RPMI8226 (cell line): Measurements from ENCODE around the gene LMTK3.
"Not testable (repeated sequence)": the region's sequence is repeated elsewhere in the genome, so short reads cannot be mapped to it uniquely, and the experiment has no call there.

ENCODE experiments used
- DNase-seq: peaks from one replicate; pipeline ENCODE4 v3.0.0-alpha.2; 2015

Gene LMTK3

DNA sequence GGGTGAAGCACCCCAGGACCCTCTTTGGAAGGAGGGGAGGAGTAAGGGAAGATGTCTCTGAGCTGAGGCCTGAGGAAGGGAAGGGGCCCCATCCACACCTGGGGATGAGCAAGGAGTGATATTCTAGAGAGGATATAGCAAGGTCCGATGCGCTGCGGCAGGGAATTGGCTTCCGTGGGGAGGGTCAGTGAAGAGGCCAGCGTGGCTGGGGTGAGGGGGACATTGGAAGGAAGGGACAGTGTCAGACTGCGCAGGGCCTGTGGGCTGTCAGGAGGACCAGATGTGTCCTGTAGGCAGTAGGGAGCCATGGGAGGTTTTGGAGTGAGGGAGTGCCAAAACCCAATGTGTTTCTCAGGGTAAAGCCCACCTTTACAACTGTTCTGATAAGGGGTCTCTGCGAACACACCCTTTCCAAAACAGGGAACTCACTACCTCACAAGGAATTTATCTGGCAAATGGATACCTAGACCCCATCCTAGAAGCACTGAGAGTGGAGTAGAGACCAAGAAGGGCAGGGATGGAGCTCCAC lies 3.7 kb downstream of the LMTK3 start:
- no peak for DNase-seq

DNA sequence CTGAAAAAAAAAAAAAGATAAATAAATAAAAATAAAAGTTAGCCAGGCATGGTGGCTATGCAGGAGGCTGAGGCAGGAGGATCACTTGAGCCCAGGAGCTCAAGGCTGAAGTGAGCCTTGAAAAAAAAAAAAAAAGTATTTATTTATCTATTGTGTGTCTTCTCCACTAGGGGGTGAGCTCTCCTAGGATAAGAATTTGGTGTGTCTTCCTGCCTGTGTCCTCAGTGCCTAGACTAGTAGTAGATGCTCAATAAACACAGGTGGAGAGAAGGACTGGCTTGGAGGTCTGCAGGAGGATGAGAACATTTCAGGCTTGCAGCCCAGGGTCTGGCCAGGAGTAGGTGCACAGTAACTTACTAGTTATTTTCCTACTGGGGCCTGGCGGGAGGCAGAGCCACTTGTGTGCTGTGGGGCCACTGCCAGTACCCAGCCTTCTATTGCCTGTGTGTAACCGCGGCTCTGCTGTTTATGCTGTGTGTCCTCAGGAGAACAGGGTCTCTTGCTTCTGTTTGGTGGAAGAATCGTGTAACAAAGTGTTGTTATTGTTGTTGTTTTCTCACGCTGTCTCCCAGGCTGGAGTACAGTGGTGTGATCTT lies 5.4 kb downstream of the LMTK3 start:
- peak; percentile 58 for DNase-seq

DNA sequence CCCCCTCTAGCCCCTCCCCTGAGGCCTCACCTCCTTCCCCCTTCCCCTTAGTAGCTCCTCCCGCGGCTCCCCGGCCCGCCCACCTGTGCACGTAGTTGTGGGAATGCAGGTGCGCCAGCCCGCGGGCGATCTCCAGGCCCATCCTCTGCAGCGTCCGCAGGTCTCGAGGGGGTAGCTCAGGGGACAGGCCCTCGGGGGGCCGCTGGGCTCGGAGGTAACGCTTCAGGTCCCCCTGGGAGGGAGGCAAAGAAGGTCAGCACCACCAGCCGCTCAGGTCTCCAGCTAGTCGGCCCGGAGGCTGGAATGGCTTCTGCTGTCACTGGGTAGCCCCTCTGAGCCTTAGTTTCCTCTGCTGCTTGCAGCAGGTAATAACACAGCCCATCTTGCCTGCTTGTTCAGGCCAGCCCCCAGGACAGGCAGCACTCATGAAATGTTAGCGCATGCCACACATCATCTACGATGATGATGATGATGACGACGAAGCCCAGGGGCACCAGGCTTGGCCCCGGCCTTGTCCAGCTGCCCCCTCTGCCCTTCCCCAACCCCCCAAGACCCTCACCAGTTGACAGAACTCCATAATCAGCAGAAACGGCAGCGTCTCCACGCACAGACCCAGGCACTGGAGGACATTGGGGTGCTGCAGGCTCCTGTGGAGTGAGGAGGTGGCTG lies 9.2 kb downstream of the LMTK3 start:
- DNase-seq = no peak

DNA sequence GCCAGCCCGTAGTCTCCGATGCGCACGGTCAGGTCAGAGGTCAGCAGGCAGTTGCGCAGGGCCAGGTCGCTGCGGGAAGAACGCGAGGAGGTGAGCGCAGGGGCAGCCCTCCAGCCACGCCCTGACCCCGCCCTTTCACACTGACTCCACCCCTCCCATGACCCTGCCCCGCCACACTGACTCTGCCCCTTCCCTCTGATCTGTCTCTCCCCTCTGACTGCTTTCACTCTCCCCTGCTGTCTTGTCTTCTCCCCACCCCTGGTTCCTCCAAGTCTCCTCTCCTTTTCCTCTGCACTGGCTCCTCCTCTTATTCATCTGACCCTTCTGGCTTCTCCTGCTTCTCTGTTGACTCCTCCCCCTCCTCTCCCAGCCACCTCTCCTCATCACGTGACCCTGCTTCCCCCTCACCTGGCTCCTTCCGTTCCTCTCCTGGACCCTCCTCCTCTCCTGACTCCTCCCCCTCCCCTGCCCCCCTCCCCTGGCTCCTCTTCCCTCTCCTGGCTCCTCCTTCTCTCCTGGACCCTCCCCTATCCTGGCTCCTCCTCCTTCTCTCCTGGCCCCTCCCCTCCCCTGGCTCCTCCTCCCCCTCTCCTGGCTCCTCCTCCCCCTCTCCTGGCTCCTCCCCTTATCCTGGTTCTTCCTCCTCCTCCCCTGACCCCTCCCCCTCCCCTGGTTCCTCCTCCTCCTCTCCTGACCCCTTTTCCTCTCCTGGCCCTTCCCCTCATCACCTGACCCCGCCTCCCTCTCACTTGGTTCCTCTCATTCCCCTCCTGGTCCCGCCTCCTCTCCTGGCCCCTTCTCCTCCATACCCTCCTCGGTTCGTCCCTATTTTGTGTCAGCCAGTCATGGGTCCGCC lies 9.9 kb downstream of the LMTK3 start:
- DNase-seq = peak; percentile 97

DNA sequence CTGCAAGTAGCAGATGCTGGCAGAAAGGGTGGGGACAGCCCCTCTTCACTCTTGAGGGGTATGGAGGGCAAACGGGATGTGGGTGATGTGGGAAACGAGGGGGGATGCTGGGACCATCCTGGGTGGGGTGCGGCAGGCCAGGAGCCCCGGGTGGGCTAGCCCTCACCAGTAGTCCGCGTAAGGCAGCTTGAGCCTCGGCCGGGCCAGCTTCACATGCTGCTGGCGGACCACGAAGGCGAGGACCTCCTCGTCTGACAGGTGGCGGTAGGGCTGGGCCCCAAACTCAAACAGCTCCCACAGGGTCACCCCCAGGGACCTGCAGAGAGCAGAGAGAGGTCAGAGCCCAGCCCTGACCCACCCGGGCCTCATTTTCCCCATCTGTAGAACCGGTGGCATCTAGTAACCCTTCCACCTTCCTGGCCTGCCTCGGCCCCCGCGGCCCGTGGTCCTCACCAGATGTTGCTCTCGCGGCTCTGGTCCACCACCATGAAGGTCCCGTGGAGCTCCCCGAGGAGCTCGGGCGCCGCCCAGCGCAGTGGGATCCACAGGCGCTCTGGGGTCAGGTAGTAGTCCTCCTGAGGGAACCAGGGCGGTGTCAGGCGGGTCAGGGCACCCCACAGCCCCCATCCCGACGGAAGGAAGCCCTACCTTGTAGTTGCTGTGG lies 10.7 kb downstream of the LMTK3 start:
- no peak for DNase-seq

DNA sequence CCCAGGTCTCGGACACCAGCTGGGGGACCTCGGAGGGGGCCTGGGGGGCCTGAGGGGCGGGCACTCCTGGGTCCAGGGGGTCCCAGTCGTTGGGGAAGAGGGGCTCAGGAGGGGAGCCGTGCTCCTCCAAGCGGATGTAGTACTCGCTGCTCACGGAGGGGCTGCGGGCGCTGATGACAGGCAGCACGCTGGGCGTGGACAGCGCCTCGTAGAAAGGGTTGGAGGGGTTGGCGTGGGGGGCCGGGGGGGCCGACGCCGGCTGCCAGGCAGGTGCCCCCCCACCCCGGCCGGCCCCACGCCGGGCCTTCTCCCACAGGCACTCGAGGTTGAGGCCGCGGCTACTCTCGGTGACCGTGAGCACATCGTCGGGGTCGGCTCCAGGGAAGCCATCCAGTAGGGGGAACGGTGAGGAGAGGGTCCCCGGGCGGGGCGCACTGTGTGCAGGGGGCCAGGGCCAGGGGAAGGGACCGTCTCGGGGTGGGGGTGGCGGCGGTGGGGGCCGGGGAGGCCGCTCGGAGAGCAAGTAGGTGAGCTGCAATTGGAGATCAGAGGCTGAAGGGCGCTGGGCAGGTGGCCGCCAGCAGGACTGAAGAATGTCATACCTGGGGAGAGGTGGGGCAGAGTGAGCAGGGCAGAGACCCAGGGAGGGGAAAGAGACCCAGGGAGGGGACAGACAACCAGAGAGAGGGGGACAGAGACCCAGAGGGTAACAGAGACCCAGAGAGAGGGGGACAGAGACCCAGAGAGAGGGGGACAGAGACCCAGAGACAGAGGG lies 12.1 kb downstream of the LMTK3 start:
- no peak for DNase-seq

DNA sequence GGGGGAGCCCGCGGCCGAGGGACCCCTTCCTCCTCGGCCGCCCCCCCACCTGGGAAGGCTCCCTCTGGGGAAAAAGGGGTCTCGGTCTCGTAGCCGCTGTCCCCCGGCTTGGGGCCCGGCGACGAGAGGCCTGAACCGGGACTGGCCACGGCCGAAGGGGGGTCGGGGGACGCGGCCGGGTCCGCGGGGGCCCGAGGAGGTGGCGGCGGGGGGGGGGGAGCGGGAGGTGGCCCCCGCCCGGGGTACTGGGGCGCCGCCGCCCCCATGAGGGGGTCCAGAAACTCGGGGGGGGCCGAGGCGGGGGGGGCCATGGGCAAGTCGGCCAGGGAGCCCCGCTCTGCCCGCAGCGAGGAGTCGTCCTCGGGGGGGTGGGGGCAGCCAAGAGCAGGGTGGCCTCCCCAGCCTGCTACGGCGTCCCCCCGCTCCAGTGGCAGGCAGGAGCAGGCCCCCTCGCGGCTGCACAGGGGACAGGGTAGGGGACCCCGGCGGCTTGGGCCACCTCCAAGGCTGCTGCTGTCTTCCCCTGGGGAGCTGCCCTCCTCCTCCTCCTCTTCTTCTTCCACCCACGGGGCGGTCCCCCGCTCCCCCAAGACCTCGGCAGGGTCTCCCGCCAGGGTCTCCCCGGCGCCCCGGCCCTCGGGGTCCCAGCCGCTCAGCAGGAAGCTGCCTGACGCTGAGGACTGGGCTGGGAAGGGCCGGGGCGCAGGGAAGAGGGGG lies 12.9 kb downstream of the LMTK3 start:
- no peak for DNase-seq

DNA sequence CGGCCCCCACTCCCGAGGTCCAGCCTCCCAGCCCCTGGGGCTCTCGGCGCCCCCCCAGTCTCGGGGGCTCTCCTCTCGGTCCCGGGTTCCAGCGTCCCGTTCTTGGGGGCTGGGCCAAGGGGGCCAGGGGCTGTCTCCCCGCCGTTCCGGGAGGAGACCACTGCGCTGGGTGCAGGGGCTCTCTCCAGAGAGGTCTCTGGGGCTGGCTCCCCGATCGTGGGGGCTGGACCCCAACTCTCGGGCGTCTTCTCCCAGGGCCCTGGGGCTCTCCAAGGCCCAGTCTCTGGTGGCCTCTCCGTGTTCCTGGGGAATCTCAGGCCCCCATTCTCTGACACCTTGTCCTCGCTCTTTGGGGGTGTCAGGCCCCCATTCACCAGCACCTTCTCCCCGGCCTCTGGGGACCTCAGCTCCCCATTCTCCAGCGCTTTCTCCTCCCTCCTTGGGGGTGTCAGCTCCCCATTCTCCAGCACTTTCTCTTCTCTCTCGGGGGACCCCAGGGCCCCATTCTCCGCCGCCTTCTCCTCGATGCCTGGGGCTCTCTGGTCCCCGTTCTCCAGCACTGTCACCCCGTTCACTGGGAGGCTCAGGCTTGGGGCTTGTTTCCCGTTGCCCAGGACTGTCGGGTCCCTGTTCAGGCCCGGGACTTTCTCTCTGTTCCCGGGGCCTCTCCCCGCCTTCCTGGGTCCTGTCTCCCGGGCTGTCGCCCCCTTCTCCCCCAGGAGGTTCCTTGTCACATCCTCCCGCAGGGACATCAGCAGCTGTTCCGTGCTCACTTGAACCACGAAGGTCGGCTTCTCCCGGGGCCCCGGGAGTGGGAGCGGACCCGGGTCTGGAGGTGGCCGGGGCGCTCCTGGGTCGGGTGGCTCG lies 13.7 kb downstream of the LMTK3 start:
- no peak for DNase-seq

DNA sequence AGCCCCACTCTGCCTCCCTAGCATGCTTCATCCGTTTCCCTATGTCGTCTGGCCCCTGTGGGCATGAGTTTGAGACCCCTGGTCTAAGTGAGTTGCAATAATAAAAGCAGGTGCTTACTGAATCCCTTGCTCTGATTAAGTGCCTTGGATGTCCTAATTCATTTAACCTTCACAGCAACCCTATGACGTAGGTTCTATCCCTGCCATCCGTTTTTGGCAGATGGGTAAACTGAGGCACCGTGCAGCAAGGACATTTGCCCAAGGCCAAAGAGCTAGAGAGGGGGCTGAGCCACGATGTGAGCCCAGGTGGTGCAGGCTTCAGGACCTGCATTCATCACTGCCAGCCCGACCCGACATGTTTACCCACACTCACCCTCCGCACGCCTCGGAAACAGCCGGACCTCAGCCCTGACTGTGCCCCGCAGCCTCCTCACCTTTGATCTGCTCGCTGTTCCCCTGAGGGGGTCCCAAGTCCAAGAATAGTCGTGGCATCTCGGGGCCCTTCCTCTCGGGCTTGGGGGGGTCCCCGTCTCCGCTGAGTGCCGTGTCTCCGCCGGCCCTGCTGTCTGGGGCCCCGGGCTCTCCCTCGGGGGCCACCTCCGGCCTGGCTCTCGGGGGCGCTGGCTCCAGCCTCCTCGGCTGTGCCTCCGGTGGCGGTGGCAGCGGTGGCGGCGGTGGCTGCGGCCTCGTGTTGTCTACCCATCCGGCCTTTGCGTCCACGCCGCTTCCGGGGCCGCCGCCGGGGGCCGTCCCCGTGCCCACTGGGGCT lies 14.5 kb downstream of the LMTK3 start:
- no peak for DNase-seq

DNA sequence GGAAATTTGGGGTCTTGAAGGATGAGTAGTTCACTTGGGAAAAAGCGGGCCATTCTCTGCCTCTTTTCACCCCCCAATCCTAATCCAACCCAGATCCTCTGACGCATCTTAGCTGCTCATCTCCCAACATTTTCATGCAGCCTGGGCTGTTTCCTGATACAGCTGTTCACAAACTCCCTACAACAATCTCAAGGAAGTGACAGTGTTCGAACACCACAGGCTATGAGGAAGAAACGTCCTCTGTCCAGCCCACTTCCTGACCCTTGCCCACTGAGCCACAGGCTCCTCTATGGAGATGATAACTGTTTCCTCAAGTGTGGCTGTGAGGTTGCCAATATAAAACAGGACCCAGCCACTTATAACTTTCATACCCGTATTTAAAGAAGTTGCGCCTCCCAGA lies 16.2 kb downstream of the LMTK3 start:
- no peak for DNase-seq

DNA sequence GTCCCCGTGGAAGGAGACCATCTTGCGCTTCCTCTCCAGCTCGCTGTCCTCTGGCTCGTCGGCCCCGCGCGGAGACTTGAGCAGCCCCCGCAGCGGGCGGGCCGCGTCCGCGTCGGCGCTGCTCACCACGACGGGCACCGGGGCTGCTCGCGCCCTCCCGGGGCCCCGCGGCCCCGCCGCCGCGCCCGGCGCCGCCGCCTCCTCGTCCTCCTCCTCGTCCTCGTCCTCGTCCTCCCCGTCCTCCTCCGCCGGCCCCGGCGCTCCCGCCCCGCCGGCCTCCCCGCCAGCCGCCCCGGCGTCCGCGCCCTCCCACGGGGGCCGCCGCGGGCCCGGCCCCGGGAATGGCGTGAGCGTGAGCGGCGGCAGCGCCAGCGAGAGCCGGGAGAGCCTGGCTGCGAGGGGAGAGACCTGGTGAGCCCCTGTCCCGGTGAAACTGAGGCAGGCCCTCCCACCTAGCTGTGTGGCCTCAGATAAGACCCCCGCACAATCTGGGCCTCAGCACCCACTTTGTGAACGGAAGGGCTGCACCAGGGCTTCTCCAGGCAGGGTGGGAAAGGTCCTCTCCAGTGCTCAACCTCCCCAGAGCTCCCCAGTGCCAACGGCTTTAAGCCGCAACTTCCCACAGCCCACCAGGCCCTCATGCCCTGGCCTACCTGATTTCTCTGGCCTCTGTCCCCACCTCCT lies 17.8 kb downstream of the LMTK3 start:
- no peak for DNase-seq

DNA sequence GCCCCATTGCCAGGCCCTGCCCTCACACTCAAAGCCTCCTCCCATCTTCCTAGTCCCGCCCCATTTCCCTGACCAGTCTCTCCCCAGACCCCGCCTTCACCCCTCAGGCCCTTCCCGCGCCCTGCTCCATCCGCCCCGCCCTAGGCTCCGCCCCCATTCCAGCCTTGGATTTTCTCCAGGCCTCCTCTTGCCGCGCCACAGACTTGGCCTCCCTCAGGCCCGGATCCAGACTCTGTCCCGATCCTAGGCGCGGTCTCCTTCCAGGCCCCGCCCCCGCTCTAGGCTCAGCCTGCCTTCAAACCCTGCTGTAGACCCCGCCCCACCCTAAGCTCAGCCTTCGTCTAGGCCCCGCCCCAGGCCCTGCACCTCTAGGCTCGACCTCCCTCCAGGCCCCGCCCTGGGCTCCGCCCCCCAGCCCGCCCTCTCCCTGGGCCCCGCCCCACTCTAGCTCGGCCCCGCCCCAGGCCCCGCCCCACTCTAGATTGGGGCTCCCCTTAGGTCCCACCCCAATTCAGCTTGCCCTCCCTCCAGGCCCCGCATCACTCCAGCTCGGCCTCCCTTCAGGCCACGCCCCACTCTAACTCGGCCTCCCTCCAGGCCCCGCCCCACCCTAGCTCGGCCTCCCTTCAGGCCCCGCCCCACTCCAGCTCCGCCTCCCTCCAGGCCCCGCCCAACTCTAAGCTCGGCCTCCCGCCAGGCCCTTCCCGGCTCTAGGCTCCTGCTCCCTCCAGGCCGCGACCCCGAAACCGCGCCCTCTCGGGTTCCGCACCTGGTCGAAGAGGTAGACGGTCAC lies 18.5 kb downstream of the LMTK3 start:
- peak; percentile 94 for DNase-seq

DNA sequence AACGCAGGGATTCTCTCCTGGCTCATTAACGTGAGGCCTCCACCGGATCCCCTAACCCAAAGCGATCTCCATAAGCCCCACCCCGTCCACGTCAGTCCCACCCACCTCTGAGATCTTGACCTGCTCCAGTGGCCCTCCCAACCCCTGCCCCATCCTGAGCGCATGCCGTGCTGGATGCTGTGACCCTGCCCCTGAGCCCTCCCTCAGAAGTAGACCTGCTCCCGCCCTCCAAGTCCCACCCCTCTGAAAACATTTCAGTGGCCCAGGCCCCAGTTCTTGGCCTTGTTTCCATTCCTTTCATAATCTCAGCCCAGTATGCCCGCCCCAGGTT lies 19.9 kb downstream of the LMTK3 start:
- DNase-seq = no peak

DNA sequence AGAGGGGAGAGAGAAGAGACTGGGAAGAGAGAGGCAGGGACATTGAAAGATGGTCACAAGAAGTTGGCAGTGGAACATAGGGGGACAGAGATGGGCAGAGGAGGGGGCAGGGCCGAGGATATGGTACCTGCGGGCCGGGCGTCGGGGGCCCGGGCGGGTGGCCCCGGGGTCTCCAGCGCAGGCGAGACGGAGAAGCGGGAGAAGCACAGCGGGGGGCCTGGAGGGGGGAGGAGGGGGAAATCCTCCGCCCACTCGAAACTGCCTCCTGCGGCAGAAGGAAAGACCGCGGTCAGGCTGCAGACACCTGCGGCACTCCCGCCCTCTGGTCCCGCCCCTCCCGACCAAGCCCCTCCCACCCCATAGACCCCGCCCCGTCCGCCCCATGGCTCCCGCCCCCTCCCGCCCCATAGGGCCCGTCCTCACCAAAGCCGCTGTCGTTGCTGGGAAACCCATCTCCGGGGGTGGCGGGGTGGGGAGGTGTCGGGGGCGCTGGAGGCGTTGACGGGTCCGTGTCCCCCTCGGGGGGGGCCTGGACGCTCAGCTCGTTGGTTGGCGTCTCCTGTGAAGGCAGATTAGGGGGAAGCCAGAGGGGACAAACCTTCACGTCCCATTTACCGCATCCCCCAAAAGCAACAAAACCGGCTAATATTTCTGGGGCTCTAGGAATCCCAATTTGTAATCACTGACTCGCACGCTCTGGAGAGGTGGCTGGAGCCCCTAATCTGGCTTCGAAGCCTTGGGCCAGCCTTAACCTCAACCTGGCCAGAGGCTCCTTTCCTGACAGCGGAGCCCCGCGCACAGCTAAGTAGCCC lies 20.4 kb downstream of the LMTK3 start:
- peak; percentile 71 for DNase-seq

DNA sequence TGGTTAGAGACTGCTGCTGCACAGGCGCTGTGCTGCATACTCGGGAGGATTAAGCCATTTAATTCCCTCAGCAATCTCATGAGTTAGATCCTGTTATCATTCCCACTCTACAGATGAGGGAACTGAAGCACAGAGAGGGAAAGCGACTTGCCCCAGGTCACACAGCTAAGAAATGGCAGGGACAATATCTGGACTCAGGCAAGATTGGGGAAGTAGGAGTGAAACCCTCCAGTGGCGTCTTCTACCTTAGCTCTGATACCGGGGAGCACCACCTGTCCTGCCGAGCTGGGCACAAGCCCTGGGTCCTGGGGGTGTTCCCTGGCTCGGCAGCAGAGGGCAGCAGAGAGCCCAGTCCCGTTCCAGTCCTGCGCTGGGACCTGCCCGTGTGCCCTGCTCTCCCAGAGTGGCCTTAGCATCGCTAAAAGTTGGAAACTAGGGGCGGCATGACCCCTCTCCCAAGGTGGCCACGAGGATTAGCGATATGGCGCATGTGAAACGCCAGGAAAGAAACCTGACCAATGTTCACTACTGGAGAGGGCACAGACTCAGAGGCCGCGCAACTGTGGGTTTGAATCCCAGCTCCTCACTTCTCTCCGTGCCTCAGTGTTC lies 21.9 kb downstream of the LMTK3 start:
- peak; percentile 86 for DNase-seq

DNA sequence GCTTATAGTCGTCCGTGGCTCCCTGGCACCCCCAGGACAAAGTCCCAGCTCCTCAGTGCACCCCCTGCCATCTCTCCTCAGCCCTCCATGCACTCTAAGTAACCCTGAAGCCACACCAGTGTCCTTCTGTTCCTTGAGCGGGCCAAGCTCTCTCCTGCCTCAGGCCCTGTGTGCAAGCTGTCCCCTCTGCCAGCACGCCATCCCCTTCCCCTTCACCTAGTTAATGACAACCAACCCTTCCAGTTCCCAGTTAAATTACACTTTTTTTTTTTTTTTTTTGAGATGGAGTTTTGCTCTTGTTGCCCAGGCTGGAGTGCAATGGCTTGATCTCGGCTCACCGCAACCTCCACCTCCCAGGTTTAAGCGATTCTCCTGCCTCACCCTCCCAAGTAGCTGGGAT lies 23.2 kb downstream of the LMTK3 start:
- not testable (repeated sequence) for DNase-seq

DNA sequence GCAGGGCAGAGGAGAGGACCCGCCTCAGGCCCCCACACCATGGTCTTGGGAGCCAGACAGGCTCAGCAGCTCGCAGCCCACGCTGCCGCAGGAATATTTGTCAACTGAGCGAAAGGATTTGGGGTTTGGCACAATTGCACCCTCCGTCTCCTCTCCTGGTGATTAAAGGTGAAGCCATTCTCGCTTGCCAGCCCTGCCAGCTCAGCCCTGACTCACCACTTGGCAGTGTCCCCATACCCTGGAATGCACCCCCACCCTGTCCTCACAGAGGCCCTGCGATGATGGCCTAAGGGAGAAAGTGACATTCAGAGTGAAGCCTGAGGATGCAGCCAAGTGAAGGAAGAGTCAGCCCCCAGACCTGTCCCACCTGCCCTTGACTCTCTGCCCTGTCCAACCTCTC lies 23.7 kb downstream of the LMTK3 start:
- DNase-seq = peak; percentile 74
